ENCODE data around the gene SLC35C1. TPM values are rescaled to one million over a fixed set of nuclear protein-coding genes. Genes with fewer than 3 reads are reported as not detected.

SLC35C1 gene
- total and polyA plus RNA-seq, 2 donors (not counting 3 experiments of a cell fraction or from before 2014, with no cell fraction given) = 8.5 to 19.8 TPM

DNA sequence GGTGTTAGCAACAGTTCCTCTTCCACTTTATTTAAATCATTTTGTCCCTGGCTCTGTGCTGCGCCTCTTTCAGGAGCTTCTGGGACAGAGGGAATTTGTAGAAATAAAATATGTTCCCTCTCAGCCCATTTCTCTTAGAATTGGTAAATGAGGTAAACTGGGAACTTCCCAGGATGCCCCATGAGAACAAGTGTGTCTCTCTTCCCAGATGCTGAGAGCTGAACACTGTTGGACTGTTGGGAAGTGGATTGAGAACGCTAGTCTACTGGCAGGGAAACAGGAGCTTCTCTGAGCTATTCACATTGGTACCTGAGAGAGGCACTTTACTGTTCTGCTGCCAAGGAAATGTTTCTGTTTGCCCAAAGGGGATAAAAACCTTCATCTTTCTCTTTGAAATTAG, 46.3 kb downstream of the SLC35C1 start:
- dilution Hi-C loops (cut with MboI; ENCODE audit: extremely low pct_ligation_motif_present, low sequenced_read_pairs) = no loop called here
- Histone ChIP-seq H3K4me2 (ENCODE audit: insufficient read depth, low read length) (no peak overlapping the region), H3K36me3 (ENCODE audit: control insufficient read depth in 2 of 2, extremely low read depth in 1 of 2, insufficient read depth in 2 of 2, low read length in 2 of 2) (no peaks in the 10 kb centered on the region), H3K9me1 (replicated peaks; ENCODE audit: control insufficient read depth, extremely low read depth, insufficient read depth, low read length) (no peaks in the 10 kb centered on the region), H3K79me2 (ENCODE audit: control insufficient read depth, insufficient read depth, low read length) (peaks cover 12% of the 10 kb centered on the region), H3K9ac (replicated peaks; ENCODE audit: extremely low read depth, insufficient read depth, low read length) (no peak overlapping the region), H3K4me1 (ENCODE audit: control insufficient read depth, extremely low read depth, insufficient read depth, low read length) (peaks cover 9% of the 10 kb centered on the region), H2AFZ (ENCODE audit: low read depth, low read length) (no peak overlapping the region), H3K9me3 (replicated peaks; ENCODE audit: control insufficient read depth, insufficient read depth, low read length) (no peaks in the 10 kb centered on the region), H3K27me3 (ENCODE audit: control insufficient read depth in 2 of 2, insufficient read depth in 2 of 2, low read length in 2 of 2) (peaks cover 0 to 1% of the 10 kb centered on the region in 2 experiments), H3K27ac (ENCODE audit: insufficient read depth, low read depth, low read length) (no peak overlapping the region), H4K20me1 (replicated peaks; ENCODE audit: control insufficient read depth, extremely low read depth, insufficient read depth, low read length) (no peaks in the 10 kb centered on the region), H3K4me3 (replicated peaks in 1 of 3; ENCODE audit: insufficient read depth in 1 of 3, low read depth in 1 of 3, low read length in 3 of 3) (no peak overlapping the region)
- DNase-seq (ENCODE audit: low read depth, low spot score) (no peak), FAIRE-seq (no peak)
- ChIA-PET CTCF (interaction anchor here (1.8 to 2.0 kb wide), 2 partner anchors 9 to 10 kb away, joined by 5 read pairs; no protein-coding TSS in a partner anchor), POLR2A (no interaction called here)
- TF ChIP-seq MAX (IDR thresholded peaks at IDR 0.05; ENCODE audit: insufficient read depth, insufficient read length) (no peak), MYC (IDR thresholded peaks at IDR 0.05; ENCODE audit: low read depth, low read length) (no peak), POLR2AphosphoS5 (IDR thresholded peaks at IDR 0.05; ENCODE audit: insufficient read depth, low read depth, low read length) (no peak), JUN (IDR thresholded peaks at IDR 0.05; ENCODE audit: borderline replicate concordance, insufficient read depth, insufficient read length, low read depth) (no peak), CTCF (IDR thresholded peaks at IDR 0.05; ENCODE audit: extremely low read depth in 1 of 2, insufficient read depth in 1 of 2, low read depth in 1 of 2, low read length in 2 of 2) (no peak), FOS (IDR thresholded peaks at IDR 0.05; ENCODE audit: borderline replicate concordance, insufficient read depth, low read length) (no peak), GATA2 (IDR thresholded peaks at IDR 0.05; ENCODE audit: insufficient read depth, insufficient read length, low read depth, low read length) (no peak), EZH2 (IDR thresholded peaks at IDR 0.05; ENCODE audit: borderline replicate concordance, low read depth, low read length, severe bottlenecking) (no peak), POLR2A (IDR thresholded peaks at IDR 0.05; ENCODE audit: low read depth, low read length) (no peak)
- no TSS peak for BruUV-seq (replicated peaks)
- intact Hi-C loops (cut with micrococcal nuclease) = no loop called here
